ENCODE data around the gene STOM.

GRCh38 chr9:121398374-121398773 is 28.3 kb upstream of the STOM start:
- TF ChIP-seq CTCF (conservative IDR thresholded peaks at IDR 0.05; ENCODE audit: low read depth, low read length) = no peak
- TF ChIP-seq EZH2 (IDR thresholded peaks at IDR 0.05; ENCODE audit: borderline replicate concordance, low read depth, low read length, poor library complexity, severe bottlenecking) = no peak

All from A673 (cell line).